Osteoblast (primary cell): ENCODE measurements around the gene RFX2. TPM values are rescaled to one million over a fixed set of nuclear protein-coding genes. Genes with fewer than 3 reads are reported as not detected.

Source experiments
- DNase-seq: peaks from one replicate; pipeline ENCODE4 v3.0.0; 2011; ENCODE audit warnings: low spot score, mixed read lengths; ENCODE audit not compliant: insufficient read length; ENCODE audit errors: missing footprints
- H2AFZ ChIP-seq: 2 replicates; pipeline ENCODE4 v1.6.0; 2011; ENCODE audit warnings: mild to moderate bottlenecking, low read length
- H3K27ac ChIP-seq: 2 replicates; pipeline ENCODE4 v1.5.1; 2011; ENCODE audit warnings: mild to moderate bottlenecking, low read depth, low read length, moderate library complexity
- H3K27me3 ChIP-seq: 2 replicates; pipeline ENCODE4 v1.6.0; 2012; ENCODE audit warnings: mild to moderate bottlenecking, control low read depth, inconsistent platforms, low read length, moderate library complexity; ENCODE audit not compliant: insufficient read depth
- H3K36me3 ChIP-seq: 2 replicates; pipeline ENCODE4 v1.5.1; 2011; ENCODE audit warnings: mild to moderate bottlenecking, low read length, control low read depth, moderate library complexity; ENCODE audit not compliant: insufficient read depth
- H3K4me1 ChIP-seq: 2 replicates; pipeline ENCODE4 v1.5.1; 2011; ENCODE audit warnings: mild to moderate bottlenecking, low read length, control low read depth, moderate library complexity; ENCODE audit not compliant: insufficient read depth
- H3K4me2 ChIP-seq: 2 replicates; pipeline ENCODE4 v1.6.0; 2011; ENCODE audit warnings: mild to moderate bottlenecking, low read length; ENCODE audit not compliant: insufficient read depth
- H3K4me3 ChIP-seq: fragments of 200-600 bp; sonication (generic); 3 replicates; pipeline ENCODE4 v1.5.1; 2012; ENCODE audit warnings: mild to moderate bottlenecking, low read length, inconsistent platforms; ENCODE audit not compliant: insufficient read depth
- H3K79me2 ChIP-seq: 2 replicates; pipeline ENCODE4 v1.6.0; 2012; ENCODE audit warnings: mild to moderate bottlenecking, low read length, control low read depth, inconsistent platforms; ENCODE audit not compliant: insufficient read depth
- H3K9me3 ChIP-seq: 2 replicates; pipeline ENCODE4 v1.5.1; 2011; ENCODE audit warnings: low read depth, low read length, control low read depth
- H4K20me1 ChIP-seq: 2 replicates; pipeline ENCODE4 v1.6.0; 2012; ENCODE audit warnings: mild to moderate bottlenecking, low read length, control low read depth; ENCODE audit not compliant: insufficient read depth
- total RNA-seq: library from RNA; depleted of rRNA; stranded (reverse); fragments of >200 nt; gene quantifications from 2 replicates; pipeline ENCODE4 v1.2.3, GENCODE V29; 2012
- TF ChIP-seq, protein P1 (sequence below): IDR thresholded peaks from 2 replicates; pipeline ENCODE4 v1.5.1; 2011; ENCODE audit warnings: mild to moderate bottlenecking, low read depth, low read length, moderate library complexity; ENCODE audit errors: extremely low read depth

Gene RFX2
- total RNA-seq, 1 donor = 6.2 TPM

DNA sequence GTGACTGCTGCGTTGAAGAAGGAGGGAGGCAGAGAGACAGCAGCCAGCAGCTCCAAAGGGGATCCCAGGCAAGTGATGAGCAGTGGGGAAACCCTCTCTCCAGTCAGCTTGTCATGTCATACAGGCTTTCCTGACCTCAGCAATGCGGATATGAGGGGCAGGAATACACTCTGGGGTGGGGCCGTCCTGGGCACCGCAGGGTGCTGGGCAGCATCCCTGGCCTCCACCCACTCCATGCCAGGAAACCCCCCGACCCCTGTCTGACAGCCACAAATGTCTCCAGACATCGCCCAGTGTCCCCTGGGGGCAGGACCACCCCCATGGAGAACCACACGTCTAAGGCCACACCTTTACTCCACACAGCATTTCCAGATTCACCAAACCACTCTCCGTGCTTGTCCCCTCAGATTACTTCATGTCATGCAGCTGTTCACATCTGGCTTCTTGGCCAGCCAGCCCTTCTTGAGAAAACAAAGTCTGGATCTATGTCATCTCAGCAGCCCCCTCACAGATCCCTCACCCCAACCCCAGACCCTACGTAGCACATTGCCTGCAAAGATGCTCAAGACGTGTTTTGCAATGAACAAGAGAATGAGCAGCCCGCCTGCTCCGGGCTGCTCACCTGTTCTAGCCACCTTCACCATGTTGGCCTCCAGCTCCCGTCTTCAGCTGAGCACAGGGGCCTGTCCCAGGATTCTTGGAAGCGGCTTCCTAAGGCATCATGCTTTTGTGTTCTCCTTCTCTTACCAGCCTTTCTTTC is 46.5 kb downstream of the RFX2 start:
- H3K79me2 ChIP-seq = no peaks in the 10 kb centered on the region
- peaks cover 32% of the 10 kb centered on the region for H3K4me1 ChIP-seq
- H3K4me3 ChIP-seq = no peak overlapping the region
- no peaks in the 10 kb centered on the region for H4K20me1 ChIP-seq
- H3K36me3 ChIP-seq = no peaks in the 10 kb centered on the region
- H3K27ac ChIP-seq = no peak overlapping the region
- no peaks in the 10 kb centered on the region for H3K27me3 ChIP-seq
- no peak overlapping the region for H3K4me2 ChIP-seq
- H2AFZ ChIP-seq = no peak overlapping the region
- DNase-seq = no peak
- H3K9me3 ChIP-seq = no peaks in the 10 kb centered on the region
- TF ChIP-seq, protein P1, sequence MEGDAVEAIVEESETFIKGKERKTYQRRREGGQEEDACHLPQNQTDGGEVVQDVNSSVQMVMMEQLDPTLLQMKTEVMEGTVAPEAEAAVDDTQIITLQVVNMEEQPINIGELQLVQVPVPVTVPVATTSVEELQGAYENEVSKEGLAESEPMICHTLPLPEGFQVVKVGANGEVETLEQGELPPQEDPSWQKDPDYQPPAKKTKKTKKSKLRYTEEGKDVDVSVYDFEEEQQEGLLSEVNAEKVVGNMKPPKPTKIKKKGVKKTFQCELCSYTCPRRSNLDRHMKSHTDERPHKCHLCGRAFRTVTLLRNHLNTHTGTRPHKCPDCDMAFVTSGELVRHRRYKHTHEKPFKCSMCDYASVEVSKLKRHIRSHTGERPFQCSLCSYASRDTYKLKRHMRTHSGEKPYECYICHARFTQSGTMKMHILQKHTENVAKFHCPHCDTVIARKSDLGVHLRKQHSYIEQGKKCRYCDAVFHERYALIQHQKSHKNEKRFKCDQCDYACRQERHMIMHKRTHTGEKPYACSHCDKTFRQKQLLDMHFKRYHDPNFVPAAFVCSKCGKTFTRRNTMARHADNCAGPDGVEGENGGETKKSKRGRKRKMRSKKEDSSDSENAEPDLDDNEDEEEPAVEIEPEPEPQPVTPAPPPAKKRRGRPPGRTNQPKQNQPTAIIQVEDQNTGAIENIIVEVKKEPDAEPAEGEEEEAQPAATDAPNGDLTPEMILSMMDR = no peak

DNA sequence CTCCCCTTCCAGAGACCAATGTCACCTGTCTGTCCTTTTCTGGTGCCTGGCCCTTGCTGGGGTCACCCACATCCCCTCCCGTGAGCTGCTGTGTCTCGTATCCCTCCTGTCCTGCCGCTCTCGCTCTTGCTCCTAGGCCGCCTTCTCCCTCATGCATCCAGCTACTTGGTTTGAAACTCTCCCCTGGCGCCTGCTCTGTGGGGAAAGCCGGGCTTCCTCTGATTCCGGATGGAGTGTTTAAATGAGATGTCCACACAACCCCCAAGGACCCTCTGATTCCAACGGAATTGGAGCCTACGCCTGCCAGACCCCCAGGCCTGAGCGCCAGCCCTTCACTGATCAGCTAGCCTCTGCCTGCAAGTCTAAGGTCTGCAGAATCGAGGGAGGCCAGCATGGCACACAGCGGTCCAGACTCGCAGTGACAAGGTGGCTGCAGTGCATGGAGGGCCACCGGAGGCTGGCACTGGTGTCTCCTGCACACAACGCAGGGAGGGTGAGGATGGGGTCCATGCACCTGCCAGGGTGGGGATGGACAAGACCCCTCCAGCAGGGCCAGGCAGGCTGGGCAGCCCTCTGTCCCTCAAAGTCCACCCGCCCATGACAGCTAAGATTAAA is 47.2 kb downstream of the RFX2 start:
- no peaks in the 10 kb centered on the region for H3K79me2 ChIP-seq
- H3K27ac ChIP-seq = no peak overlapping the region
- DNase-seq = no peak
- no peak overlapping the region for H2AFZ ChIP-seq
- no peak overlapping the region for H3K4me3 ChIP-seq
- H3K36me3 ChIP-seq = no peaks in the 10 kb centered on the region
- TF ChIP-seq, protein P1 = no peak
- no peaks in the 10 kb centered on the region for H3K27me3 ChIP-seq
- no peaks in the 10 kb centered on the region for H4K20me1 ChIP-seq
- no peak overlapping the region for H3K4me2 ChIP-seq
- H3K4me1 ChIP-seq = peaks cover 32% of the 10 kb centered on the region
- H3K9me3 ChIP-seq = no peaks in the 10 kb centered on the region

DNA sequence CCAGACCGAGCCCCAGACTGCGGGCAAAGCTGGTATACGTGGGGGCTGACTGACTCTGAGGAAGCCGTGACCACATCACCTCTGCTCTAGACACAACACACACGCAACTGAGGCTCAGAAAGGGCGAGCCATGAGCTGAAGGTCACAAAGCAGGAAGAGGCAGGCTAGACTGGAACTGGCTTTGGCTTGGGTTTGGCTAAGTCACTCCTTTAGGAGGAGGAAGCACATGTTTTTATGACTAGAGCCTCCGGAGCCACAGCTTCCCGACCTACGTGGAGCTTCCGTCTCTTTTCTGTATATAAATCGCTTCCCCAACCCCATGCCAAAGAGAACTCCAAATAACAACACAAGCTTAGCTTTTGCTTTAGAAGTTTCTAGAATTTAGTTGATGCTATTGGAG is 48.0 kb downstream of the RFX2 start:
- Histone ChIP-seq H3K9me3 (no peaks in the 10 kb centered on the region), H3K79me2 (no peaks in the 10 kb centered on the region), H2AFZ (no peak overlapping the region), H3K4me3 (no peak overlapping the region), H4K20me1 (no peaks in the 10 kb centered on the region), H3K36me3 (no peaks in the 10 kb centered on the region), H3K27ac (no peak overlapping the region), H3K4me1 (peaks cover 30% of the 10 kb centered on the region), H3K4me2 (no peak overlapping the region), H3K27me3 (no peaks in the 10 kb centered on the region)
- TF ChIP-seq, protein P1 = no peak
- no peak for DNase-seq

DNA sequence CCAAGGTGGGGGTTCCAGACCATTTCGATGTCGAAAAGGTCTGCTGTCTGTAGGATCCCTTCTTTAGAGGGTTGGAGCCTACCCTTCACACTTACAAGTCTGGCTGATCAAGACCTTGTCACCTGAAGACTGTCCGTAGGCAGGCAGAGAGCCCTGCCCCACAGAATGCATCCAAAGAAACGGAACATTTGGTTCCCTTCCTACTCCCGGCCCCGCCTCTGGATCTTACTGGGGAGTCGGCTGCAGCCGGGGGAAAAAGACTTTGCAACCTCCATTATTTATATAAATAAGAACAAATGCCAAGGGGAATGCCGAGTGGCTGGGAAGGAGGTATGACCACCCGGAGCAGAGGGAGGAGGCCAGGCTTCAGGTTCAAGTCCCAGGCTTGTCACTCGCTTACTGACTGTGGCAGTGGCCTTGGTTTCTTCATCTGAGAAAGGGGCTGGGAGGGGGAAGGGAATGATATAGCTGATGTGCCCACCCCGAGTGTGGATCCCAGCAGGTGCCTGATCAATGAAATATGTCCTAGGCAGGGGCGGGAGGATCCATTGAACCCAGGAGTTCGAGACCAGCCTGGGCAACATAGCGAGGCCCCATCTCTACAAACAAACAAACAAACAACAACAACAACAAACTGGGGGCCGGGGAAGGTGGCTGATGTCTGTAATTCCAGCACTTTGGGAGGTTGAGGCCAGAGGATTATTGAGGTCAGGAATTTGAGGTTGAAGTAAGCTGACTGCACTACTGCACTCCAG is 48.7 kb downstream of the RFX2 start:
- Histone ChIP-seq H3K27me3 (no peaks in the 10 kb centered on the region), H3K36me3 (no peaks in the 10 kb centered on the region), H3K4me1 (peaks cover 30% of the 10 kb centered on the region), H3K27ac (no peak overlapping the region), H3K79me2 (no peaks in the 10 kb centered on the region), H3K4me2 (peak overlapping the region; percentile 26), H3K4me3 (no peak overlapping the region), H2AFZ (no peak overlapping the region), H4K20me1 (no peaks in the 10 kb centered on the region), H3K9me3 (no peaks in the 10 kb centered on the region)
- no peak for DNase-seq
- TF ChIP-seq, protein P1 = no peak
